K562 (cell line): ENCODE measurements around the gene PSMB10.
"Not testable (repeated sequence)": the region's sequence is repeated elsewhere in the genome, so short reads cannot be mapped to it uniquely, and the experiment has no call there.

Source experiments
- CREB1 ChIP-seq, 2 experiments: sonication (generic) in 1 of 2; formaldehyde crosslinking in 1 of 2; IDR thresholded peaks; 2 replicates each; pipeline versions ENCODE4 v1.6.1 to v1.8.0; 2012 to 2022; ENCODE audit warnings: inconsistent platforms in 1 of 2, mild to moderate bottlenecking in 1 of 2, missing genetic modification reagents in 1 of 2, moderate library complexity in 1 of 2
- CTCF ChIP-seq, 3 experiments: IDR thresholded peaks in 2 of 3; conservative IDR thresholded peaks in 1 of 3; 2 replicates each; pipeline ENCODE4 v1.5.1; 2011 to 2012; ENCODE audit warnings: low read length in 3 of 3, mild to moderate bottlenecking in 3 of 3, control low read depth in 2 of 3, improper control_type of control experiment in 1 of 3, inconsistent platforms in 1 of 3, low read depth in 1 of 3, mixed read lengths in 1 of 3, moderate library complexity in 1 of 3; ENCODE audit not compliant: insufficient read depth in 2 of 3
- E2F1 ChIP-seq: sonication (generic); formaldehyde crosslinking; IDR thresholded peaks from 2 replicates; pipeline ENCODE4 v1.8.1; 2023; ENCODE audit warnings: mild to moderate bottlenecking, missing genetic modification reagents, moderate library complexity
- E2F5 ChIP-seq: sonication (generic); formaldehyde crosslinking; IDR thresholded peaks from 2 replicates; pipeline ENCODE4 v1.8.0; 2022; ENCODE audit warnings: mild to moderate bottlenecking, missing genetic modification reagents
- ETS1 ChIP-seq: conservative IDR thresholded peaks from 2 replicates; pipeline ENCODE4 v1.6.1; 2011; ENCODE audit warnings: low read depth, mild to moderate bottlenecking, low read length; ENCODE audit not compliant: control insufficient read depth
- HNRNPLL ChIP-seq: fragments of 200-400 bp; formaldehyde crosslinking; IDR thresholded peaks from 2 replicates; pipeline ENCODE4 v1.6.1; 2017; ENCODE audit warnings: low read length, low read depth, mild to moderate bottlenecking; ENCODE audit not compliant: poor library complexity, severe bottlenecking
- MLX ChIP-seq, 2 experiments: fragments of 450-650 bp in 1 of 2; sonication (generic) in 1 of 2; formaldehyde crosslinking; conservative IDR thresholded peaks; 2 replicates each; pipeline versions ENCODE4 v1.4.0 to v1.8.1; 2020 to 2022; ENCODE audit warnings: mild to moderate bottlenecking in 1 of 2, missing genetic modification reagents in 1 of 2
- ZKSCAN1 ChIP-seq: fragments of 150-350 bp; IDR thresholded peaks from 2 replicates; pipeline ENCODE4 v1.6.1; 2016; ENCODE audit warnings: low read depth, low read length
- ZNF324 ChIP-seq: fragments of 250-450 bp; sonication (Bioruptor Pico); IDR thresholded peaks from 2 replicates; pipeline ENCODE4 v1.4.0; 2020; ENCODE audit warnings: mild to moderate bottlenecking

GRCh38 chr16:67915496-67915769, 21.2 kb downstream of the PSMB10 start:
- TF ChIP-seq CTCF (IDR thresholded peaks at IDR 0.05 in 2 of 3, conservative IDR thresholded peaks at IDR 0.05 in 1 of 3; ENCODE audit: insufficient read depth in 2 of 3, low read depth in 1 of 3, low read length in 3 of 3); ZKSCAN1; MLX (CRISPR knock-in tag; conservative IDR thresholded peaks at IDR 0.05); ZNF324; ETS1; E2F1 (CRISPR knock-in tag); CREB1 (IDR thresholded peaks at IDR 0.05); CREB1 (CRISPR knock-in tag; IDR thresholded peaks at IDR 0.05); E2F5 (CRISPR knock-in tag); HNRNPLL: not testable (repeated sequence)
